ENCODE data around the gene IPO9.

DNA sequence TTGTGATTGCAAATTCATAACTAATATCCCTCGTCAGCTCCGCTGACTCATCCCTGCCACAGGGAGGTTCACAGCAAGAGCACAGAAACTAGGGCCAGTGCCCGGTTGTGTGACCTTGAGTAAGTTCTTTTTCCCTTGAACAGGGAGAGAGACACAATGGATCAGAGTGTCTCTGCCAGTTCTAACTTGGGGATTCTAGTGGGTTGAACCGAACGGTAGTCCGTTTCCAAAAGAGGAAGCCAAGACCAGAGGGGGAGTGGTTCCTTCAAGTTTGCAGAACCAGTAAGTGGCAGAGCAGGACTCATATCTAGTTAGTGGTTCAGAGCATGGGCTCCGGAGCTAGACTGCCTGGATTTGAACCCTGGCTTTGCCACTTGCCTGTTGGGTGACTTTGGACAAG lies 54.8 kb downstream of the IPO9 start:
- TF ChIP-seq, protein P1, sequence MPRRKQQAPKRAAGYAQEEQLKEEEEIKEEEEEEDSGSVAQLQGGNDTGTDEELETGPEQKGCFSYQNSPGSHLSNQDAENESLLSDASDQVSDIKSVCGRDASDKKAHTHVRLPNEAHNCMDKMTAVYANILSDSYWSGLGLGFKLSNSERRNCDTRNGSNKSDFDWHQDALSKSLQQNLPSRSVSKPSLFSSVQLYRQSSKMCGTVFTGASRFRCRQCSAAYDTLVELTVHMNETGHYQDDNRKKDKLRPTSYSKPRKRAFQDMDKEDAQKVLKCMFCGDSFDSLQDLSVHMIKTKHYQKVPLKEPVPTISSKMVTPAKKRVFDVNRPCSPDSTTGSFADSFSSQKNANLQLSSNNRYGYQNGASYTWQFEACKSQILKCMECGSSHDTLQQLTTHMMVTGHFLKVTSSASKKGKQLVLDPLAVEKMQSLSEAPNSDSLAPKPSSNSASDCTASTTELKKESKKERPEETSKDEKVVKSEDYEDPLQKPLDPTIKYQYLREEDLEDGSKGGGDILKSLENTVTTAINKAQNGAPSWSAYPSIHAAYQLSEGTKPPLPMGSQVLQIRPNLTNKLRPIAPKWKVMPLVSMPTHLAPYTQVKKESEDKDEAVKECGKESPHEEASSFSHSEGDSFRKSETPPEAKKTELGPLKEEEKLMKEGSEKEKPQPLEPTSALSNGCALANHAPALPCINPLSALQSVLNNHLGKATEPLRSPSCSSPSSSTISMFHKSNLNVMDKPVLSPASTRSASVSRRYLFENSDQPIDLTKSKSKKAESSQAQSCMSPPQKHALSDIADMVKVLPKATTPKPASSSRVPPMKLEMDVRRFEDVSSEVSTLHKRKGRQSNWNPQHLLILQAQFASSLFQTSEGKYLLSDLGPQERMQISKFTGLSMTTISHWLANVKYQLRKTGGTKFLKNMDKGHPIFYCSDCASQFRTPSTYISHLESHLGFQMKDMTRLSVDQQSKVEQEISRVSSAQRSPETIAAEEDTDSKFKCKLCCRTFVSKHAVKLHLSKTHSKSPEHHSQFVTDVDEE (CRISPR knock-in tag; IDR thresholded peaks at IDR 0.05) = no peak
- no peak for TF ChIP-seq TCF4 (CRISPR knock-in tag; IDR thresholded peaks at IDR 0.05; ENCODE audit: borderline replicate concordance)
- TF ChIP-seq, protein P2, sequence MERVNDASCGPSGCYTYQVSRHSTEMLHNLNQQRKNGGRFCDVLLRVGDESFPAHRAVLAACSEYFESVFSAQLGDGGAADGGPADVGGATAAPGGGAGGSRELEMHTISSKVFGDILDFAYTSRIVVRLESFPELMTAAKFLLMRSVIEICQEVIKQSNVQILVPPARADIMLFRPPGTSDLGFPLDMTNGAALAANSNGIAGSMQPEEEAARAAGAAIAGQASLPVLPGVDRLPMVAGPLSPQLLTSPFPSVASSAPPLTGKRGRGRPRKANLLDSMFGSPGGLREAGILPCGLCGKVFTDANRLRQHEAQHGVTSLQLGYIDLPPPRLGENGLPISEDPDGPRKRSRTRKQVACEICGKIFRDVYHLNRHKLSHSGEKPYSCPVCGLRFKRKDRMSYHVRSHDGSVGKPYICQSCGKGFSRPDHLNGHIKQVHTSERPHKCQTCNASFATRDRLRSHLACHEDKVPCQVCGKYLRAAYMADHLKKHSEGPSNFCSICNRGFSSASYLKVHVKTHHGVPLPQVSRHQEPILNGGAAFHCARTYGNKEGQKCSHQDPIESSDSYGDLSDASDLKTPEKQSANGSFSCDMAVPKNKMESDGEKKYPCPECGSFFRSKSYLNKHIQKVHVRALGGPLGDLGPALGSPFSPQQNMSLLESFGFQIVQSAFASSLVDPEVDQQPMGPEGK (CRISPR knock-in tag; IDR thresholded peaks at IDR 0.05; ENCODE audit: borderline replicate concordance) = no peak
- TF ChIP-seq ISL1 (CRISPR knock-in tag; IDR thresholded peaks at IDR 0.05) = no peak
- TF ChIP-seq RARB (CRISPR knock-in tag; IDR thresholded peaks at IDR 0.05) = no peak
- no peak for TF ChIP-seq ZNF8 (CRISPR knock-in tag; IDR thresholded peaks at IDR 0.05)
- TF ChIP-seq ESRRG (CRISPR knock-in tag; IDR thresholded peaks at IDR 0.05) = no peak
- no peak for TF ChIP-seq ARNTL (CRISPR knock-in tag; IDR thresholded peaks at IDR 0.05; ENCODE audit: borderline replicate concordance, low read depth)
- TF ChIP-seq GLIS3 (CRISPR knock-in tag; IDR thresholded peaks at IDR 0.05) = no peak
- no peak for TF ChIP-seq SNAI2 (CRISPR knock-in tag; IDR thresholded peaks at IDR 0.05)
- no peak for TF ChIP-seq ZFP30 (CRISPR knock-in tag; IDR thresholded peaks at IDR 0.05)
- no peak for TF ChIP-seq BACH2 (CRISPR knock-in tag; IDR thresholded peaks at IDR 0.05; ENCODE audit: borderline replicate concordance)
